ENCODE results near the gene MED19.

- TF ChIP-seq CTCF (IDR thresholded peaks at IDR 0.05) (no peak), EZH2 (IDR thresholded peaks at IDR 0.05; ENCODE audit: borderline replicate concordance, insufficient read depth, low read depth, low read length, poor library complexity, severe bottlenecking) (no peak)
Measured at GRCh38 chr11:57667117-57667735, 44.8 kb downstream of the MED19 start.

Measured in B cell (primary cell).